ENCODE results near the gene TBL3.
"Not testable (repeated sequence)": the region's sequence is repeated elsewhere in the genome, so short reads cannot be mapped to it uniquely, and the experiment has no call there.

The TBL3 gene

GRCh38 chr16:2002406-2003230 lies 30.8 kb downstream of the TBL3 start:
- DNase-seq: no peak

- no peak for DNase-seq
These were observed 31.5 kb downstream of the TBL3 start for GRCh38 chr16:2003231-2003826.

- peak; percentile 93 to 99 for DNase-seq
These were observed 32.2 kb downstream of the TBL3 start for GRCh38 chr16:2003827-2004641.

- peak in 1 of 2 experiments; percentile 54 for DNase-seq
These were observed 33.1 kb downstream of the TBL3 start for GRCh38 chr16:2004795-2005517.

- DNase-seq: peak in 1 of 2 experiments; percentile 48
These were observed 33.8 kb downstream of the TBL3 start for GRCh38 chr16:2005646-2006045.

- no peak for DNase-seq
These were observed 34.5 kb downstream of the TBL3 start for GRCh38 chr16:2006317-2006716.

GRCh38 chr16:2007081-2007836 lies 35.4 kb downstream of the TBL3 start:
- no peak for DNase-seq

GRCh38 chr16:2008009-2008526 lies 36.2 kb downstream of the TBL3 start:
- DNase-seq: no peak

- no peak for DNase-seq
These were observed 36.8 kb downstream of the TBL3 start for GRCh38 chr16:2008631-2009163.

GRCh38 chr16:2009164-2009711 lies 37.4 kb downstream of the TBL3 start:
- no peak for DNase-seq

GRCh38 chr16:2009791-2010510 lies 38.1 kb downstream of the TBL3 start, which contains the start of gene ZNF598:
ZNF598 (minus strand) TSS chr16:2009821.
- peak; percentile 74 to 88 for DNase-seq

- not testable (repeated sequence) for DNase-seq
These were observed 39.9 kb downstream of the TBL3 start for GRCh38 chr16:2011726-2012125.

GRCh38 chr16:2013527-2013926 lies 41.7 kb downstream of the TBL3 start:
- DNase-seq: no peak

- DNase-seq: peak; percentile 62 to 79
These were observed 43.5 kb downstream of the TBL3 start for GRCh38 chr16:2015117-2015946.

GRCh38 chr16:2015947-2016208 lies 44.0 kb downstream of the TBL3 start:
- no peak for DNase-seq

GRCh38 chr16:2016407-2016922 lies 44.6 kb downstream of the TBL3 start:
- DNase-seq: peak; percentile 45 to 82

GRCh38 chr16:2019518-2019920 lies 47.7 kb downstream of the TBL3 start, which contains the start of gene NPW:
NPW (plus strand) TSS chr16:2019785.
- peak; percentile 91 to 95 for DNase-seq

- peak; percentile 45 to 72 for DNase-seq
These were observed 48.3 kb downstream of the TBL3 start for GRCh38 chr16:2019921-2020831.
